ENCODE results near the gene TFR2.

DNA sequence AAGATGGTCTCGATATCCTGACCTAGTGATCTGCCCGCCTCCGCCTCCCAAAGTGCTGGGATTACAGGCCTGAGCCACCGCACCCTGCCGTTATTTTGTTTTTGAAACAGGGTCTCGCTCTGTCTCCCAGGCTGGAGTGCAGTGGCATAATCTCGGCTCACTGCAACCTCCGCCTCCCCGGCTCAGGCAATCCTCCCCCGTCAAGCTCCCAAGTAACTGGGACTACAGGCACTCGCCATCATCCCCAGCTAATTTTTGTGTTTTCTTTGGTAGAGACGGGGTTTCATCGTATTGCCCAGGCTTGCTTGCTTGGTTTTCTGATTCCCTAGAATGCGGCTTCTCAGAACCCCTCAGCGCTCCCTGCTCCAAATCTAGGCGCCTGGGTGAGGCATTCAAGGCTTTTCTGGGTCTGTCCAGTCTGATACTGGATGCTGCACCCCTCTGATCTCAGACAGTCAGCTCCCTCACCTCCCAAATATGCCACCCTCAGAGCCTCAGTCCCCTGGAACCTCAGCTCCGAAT is 1.3 kb downstream of the TFR2 start:
- TF ChIP-seq, protein P1, sequence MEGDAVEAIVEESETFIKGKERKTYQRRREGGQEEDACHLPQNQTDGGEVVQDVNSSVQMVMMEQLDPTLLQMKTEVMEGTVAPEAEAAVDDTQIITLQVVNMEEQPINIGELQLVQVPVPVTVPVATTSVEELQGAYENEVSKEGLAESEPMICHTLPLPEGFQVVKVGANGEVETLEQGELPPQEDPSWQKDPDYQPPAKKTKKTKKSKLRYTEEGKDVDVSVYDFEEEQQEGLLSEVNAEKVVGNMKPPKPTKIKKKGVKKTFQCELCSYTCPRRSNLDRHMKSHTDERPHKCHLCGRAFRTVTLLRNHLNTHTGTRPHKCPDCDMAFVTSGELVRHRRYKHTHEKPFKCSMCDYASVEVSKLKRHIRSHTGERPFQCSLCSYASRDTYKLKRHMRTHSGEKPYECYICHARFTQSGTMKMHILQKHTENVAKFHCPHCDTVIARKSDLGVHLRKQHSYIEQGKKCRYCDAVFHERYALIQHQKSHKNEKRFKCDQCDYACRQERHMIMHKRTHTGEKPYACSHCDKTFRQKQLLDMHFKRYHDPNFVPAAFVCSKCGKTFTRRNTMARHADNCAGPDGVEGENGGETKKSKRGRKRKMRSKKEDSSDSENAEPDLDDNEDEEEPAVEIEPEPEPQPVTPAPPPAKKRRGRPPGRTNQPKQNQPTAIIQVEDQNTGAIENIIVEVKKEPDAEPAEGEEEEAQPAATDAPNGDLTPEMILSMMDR (IDR thresholded peaks at IDR 0.05; ENCODE audit: insufficient read depth, low read length, poor library complexity, severe bottlenecking) = no peak
- no peak for TF ChIP-seq EZH2phosphoT487 (conservative IDR thresholded peaks at IDR 0.05; ENCODE audit: low read length)

All from SU-DHL-6 (cell line).